ENCODE results near the gene PLIN5. TPM values are rescaled to one million over a fixed set of nuclear protein-coding genes. Genes with fewer than 3 reads are reported as not detected.

Gene PLIN5
- total RNA-seq, 1 donor from 2014 or later = 4.8 TPM

DNA sequence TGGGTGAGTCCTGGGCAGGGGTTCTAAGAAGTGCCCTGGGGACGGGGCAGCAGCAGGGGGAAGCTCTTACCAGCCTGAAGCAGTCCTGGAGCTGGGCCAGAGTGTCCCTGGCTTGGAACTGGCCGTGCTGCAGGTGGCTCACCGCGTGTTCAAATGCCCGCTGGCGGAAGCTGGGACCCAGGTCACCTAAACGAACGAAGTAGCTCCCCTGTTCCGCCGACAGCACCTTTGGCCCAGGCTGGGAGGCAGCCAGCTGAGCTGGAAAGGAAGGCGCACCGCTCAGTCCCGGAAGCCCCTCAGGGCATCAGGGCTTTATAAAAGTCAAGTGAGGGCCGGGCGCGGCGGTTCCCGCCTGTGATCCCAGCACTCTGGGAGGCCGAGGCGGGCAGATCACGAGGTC, 26.3 kb downstream of the PLIN5 start:
- peaks cover 3% of the 10 kb centered on the region for H3K36me3 Mint-ChIP-seq (ENCODE audit: low read depth)
- H3K4me3 Mint-ChIP-seq = no peak overlapping the region
- no peaks in the 10 kb centered on the region for H3K27me3 Mint-ChIP-seq (ENCODE audit: low read depth)
- no peak for TF ChIP-seq CTCF (conservative IDR thresholded peaks at IDR 0.05)
- no peak overlapping the region for H3K27ac Mint-ChIP-seq (ENCODE audit: unreplicated experiment)
- no peaks in the 10 kb centered on the region for H3K9me3 Mint-ChIP-seq
- no peak for DNase-seq (ENCODE audit: low read depth, low spot score)
- H3K4me1 Mint-ChIP-seq = no peaks in the 10 kb centered on the region

GRCh38 chr19:4507804-4508203, 27.2 kb downstream of the PLIN5 start:
- no peak for DNase-seq (ENCODE audit: low read depth, low spot score)
- peaks cover 3% of the 10 kb centered on the region for H3K36me3 Mint-ChIP-seq (ENCODE audit: low read depth)
- H3K27ac Mint-ChIP-seq (ENCODE audit: unreplicated experiment) = no peak overlapping the region
- no peak overlapping the region for H3K4me3 Mint-ChIP-seq
- H3K9me3 Mint-ChIP-seq = no peaks in the 10 kb centered on the region
- no peak for TF ChIP-seq CTCF (conservative IDR thresholded peaks at IDR 0.05)
- no peaks in the 10 kb centered on the region for H3K27me3 Mint-ChIP-seq (ENCODE audit: low read depth)
- H3K4me1 Mint-ChIP-seq = no peaks in the 10 kb centered on the region

DNA sequence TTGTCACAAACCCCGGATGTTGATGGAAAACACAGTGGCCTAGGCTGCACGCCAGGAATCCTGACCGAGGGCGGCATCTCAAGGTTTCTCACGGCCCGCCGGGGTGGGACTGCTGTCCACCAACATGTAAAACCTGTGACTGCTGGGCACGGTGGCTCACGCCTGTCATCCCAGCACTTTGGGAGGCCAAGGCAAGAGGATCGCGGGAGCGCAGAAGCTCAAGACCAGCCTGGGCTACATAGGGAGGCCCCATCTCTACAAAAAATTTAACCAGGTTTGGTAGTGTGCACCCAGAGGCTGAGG, 27.9 kb downstream of the PLIN5 start:
- no peak overlapping the region for H3K27ac Mint-ChIP-seq (ENCODE audit: unreplicated experiment)
- H3K27me3 Mint-ChIP-seq (ENCODE audit: low read depth) = no peaks in the 10 kb centered on the region
- no peak for DNase-seq (ENCODE audit: low read depth, low spot score)

GRCh38 chr19:4506449-4507149, 28.4 kb downstream of the PLIN5 start:
- Mint-ChIP-seq H3K4me1 (no peaks in the 10 kb centered on the region), H3K9me3 (no peaks in the 10 kb centered on the region), H3K36me3 (ENCODE audit: low read depth) (peaks cover 3% of the 10 kb centered on the region), H3K4me3 (no peak overlapping the region), H3K27ac (ENCODE audit: unreplicated experiment) (no peak overlapping the region), H3K27me3 (ENCODE audit: low read depth) (no peaks in the 10 kb centered on the region)
- no peak for DNase-seq (ENCODE audit: low read depth, low spot score)
- no peak for TF ChIP-seq CTCF (conservative IDR thresholded peaks at IDR 0.05)

More for the DNA sequence above, 27.9 kb downstream of the PLIN5 start:
- no peak overlapping the region for H3K4me3 Mint-ChIP-seq
- no peaks in the 10 kb centered on the region for H3K4me1 Mint-ChIP-seq
- H3K9me3 Mint-ChIP-seq = no peaks in the 10 kb centered on the region
- H3K36me3 Mint-ChIP-seq (ENCODE audit: low read depth) = peaks cover 3% of the 10 kb centered on the region
- TF ChIP-seq CTCF (conservative IDR thresholded peaks at IDR 0.05) = no peak

GRCh38 chr19:4505570-4506448, 29.2 kb downstream of the PLIN5 start:
- no peaks in the 10 kb centered on the region for H3K4me1 Mint-ChIP-seq
- DNase-seq (ENCODE audit: low read depth, low spot score) = no peak
- TF ChIP-seq CTCF (conservative IDR thresholded peaks at IDR 0.05) = no peak
- H3K36me3 Mint-ChIP-seq (ENCODE audit: low read depth) = peaks cover 3% of the 10 kb centered on the region
- H3K27me3 Mint-ChIP-seq (ENCODE audit: low read depth) = no peaks in the 10 kb centered on the region
- no peak overlapping the region for H3K27ac Mint-ChIP-seq (ENCODE audit: unreplicated experiment)
- no peak overlapping the region for H3K4me3 Mint-ChIP-seq
- H3K9me3 Mint-ChIP-seq = no peaks in the 10 kb centered on the region
